Medulla oblongata (tissue), 1 donor: ENCODE measurements around the gene FBXO47.

ENCODE experiments used
- DNase-seq: peaks from one replicate; pipeline ENCODE4 v3.0.0-alpha.2; 2015; ENCODE audit errors: extremely low spot score

FBXO47 gene

GRCh38 chr17:38967290-38967738, at the start of gene FBXO47:
TSS of gene FBXO47 (minus strand) at chr17:38967403. CDS start at chr17:38963025, 4,378 bp downstream.
- DNase-seq = peak; percentile 94

GRCh38 chr17:39016193-39017153, 49.3 kb upstream of the FBXO47 start:
- no peak for DNase-seq

DNA sequence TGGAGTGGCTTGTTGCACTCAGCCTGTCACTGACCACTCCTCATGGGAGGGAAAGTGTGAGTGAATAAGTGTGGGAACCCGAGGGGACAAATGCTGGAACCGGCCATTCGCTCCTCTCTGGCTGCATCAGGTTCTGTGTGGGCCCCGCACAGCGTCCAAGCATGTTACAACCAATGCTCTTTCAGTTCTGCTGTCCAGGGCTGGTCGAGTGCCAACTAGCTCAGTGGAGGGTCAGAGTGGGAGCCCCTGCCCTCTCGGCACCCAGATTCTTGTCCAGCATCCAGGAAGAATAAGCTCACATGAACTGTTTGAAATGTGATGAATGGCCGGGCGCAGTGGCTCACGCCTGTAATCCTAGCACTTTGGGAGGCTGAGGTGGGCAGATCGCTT, 48.3 kb upstream of the FBXO47 start:
- DNase-seq = no peak

DNA sequence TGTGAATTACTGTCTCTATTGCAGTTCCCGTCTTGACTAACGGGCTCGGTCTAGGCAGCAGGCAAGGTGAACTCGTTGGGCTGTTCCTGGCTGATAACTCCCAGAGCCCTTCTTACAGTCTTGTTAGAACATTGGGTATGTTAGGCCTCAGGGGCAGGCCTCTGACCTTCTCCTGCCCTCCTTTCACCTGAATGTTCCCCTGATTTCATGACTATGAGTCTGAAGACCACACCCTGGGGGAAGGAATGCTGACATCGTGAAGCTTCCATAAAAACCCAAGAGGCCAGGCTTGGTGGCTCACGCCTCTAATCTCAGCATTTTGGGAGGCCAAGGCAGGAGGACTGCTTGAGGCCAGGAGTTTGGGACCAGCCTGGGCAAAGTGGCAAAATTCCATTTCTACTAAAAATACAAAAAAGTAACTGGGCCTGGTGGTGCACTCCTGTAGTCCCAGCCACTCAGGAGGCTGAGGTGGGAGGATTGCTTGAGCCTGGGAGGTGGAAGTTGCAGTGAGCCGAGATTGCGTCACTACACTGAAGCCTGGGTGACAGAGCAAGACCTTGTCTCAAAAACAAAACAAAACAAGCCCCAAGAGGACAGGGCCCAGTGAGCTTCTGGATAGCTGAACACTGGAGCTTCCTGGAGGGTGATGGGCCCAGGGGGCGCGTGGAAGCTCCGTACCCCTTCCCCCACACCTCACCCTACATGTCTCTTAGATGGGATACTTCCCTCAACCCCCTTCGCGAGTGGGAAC, 47.8 kb upstream of the FBXO47 start:
- DNase-seq = no peak

- no peak for DNase-seq
Observed at GRCh38 chr17:39014044-39014794, 47.0 kb upstream of the FBXO47 start.

- no peak for DNase-seq
Observed at GRCh38 chr17:39012725-39013124, 45.5 kb upstream of the FBXO47 start.

DNA sequence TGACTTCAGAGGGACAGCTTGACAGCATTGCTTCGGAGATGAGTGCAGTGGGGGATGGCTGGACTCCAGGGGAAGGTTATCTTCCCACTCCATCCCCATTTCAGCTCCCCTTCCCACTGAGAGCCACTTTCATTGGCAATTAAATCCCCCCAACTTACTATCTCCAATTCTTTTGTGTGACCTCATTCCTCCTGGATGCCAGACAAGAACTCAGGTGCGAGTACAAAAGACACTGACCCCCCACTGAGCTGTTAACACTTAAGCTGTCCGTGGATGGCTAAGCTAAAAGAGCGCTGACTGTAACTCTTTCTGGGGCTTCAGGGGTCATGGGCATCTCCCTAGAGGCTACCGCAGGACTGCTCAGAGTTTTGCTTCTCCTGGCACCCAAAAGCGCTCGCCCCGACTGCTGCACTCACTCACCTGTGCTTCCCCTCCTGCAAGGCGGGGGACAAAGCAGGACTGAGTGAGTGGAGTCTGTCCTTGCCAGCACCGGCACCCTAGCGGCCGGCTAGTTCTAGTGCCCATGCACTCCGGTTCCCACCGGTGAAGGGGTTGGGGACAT, 44.8 kb upstream of the FBXO47 start:
- no peak for DNase-seq

DNA sequence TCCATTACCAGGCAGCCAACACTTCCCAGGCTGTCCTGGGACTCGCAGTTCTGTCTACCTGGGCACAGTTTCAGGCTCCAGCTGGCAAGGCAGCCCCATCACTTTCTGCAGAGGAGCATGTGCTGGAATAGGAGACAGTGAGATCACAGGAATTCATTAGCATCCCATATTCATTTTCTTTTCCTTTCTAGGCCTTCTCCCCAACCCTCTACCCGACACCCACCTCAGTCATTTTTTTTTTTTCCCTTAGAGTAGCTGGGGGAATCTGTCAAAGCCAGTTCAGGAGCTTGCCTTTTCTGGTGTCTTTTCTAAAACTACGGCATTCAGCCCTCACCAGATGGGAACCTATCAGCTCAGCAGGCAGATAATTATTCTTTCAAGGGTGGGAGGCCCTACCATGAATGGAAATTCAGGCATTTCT, 42.4 kb upstream of the FBXO47 start:
- DNase-seq = no peak

GRCh38 chr17:39008633-39009032, 41.4 kb upstream of the FBXO47 start:
- no peak for DNase-seq

- DNase-seq = peak; percentile 42
Observed at GRCh38 chr17:39002991-39003715, 36.0 kb upstream of the FBXO47 start.

GRCh38 chr17:39001703-39002637, 34.8 kb upstream of the FBXO47 start:
- no peak for DNase-seq

DNA sequence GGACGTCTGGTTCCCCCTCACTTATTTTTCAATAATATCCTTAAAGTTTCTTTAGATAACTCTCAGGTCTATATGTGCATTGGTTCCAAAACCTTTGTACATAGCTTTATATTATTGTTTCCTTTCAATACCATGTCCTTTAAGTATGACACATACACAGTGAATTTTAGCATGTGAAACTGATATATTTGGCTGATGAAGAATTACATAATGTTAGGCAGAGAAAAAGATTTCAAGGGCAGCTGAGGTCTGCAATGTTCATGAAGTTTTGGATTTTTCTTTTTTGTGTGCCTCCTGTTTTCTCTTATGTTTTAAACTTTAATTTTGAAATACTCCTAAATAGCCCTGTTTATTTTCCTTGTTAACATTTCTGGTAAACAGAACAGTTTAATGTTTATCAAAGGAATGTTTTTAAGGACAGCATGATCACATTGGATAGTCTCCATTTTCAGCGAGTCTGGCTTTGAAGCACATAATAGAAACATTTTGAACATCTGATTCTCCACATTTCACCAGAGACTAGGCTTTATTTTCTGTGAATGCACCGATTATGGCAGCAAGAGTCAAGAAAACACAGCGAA, 32.9 kb upstream of the FBXO47 start:
- peak; percentile 7 for DNase-seq

DNA sequence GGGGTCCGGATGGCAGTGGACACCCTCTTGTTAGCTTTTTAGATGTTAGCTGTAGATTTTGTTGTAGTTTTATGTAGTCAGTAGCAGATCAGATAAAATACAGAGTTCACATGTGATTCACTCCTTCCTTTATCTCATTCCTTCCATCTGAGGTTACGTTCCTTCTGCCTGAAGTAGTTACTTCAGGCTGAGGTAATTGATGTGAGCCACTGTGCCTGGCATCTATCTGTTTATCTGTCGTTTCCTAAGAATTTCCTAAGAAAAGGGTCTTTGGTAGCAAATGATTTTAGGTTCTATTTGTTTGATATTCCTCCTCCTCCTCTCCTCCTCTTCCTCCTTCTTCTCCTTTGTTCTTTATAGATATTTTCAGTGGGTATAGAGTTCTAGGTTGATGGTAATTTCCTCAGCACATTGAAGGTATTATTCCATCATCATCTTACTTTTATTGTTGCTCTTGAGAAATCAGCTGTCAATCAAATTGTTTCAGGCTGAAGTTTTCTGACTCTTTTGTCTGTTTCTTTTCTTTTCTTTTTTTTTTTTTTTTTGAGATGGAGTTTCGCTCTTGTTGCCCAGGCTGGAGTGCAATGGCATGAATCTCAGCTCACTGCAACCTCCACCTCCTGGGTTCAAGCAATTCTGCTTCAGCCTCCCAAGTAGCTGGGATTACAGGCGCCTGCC, 29.6 kb upstream of the FBXO47 start:
- no peak for DNase-seq

- no peak for DNase-seq
Observed at GRCh38 chr17:38994026-38994425, 26.8 kb upstream of the FBXO47 start.

- no peak for DNase-seq
Observed at GRCh38 chr17:38984666-38985065, 17.5 kb upstream of the FBXO47 start.

DNA sequence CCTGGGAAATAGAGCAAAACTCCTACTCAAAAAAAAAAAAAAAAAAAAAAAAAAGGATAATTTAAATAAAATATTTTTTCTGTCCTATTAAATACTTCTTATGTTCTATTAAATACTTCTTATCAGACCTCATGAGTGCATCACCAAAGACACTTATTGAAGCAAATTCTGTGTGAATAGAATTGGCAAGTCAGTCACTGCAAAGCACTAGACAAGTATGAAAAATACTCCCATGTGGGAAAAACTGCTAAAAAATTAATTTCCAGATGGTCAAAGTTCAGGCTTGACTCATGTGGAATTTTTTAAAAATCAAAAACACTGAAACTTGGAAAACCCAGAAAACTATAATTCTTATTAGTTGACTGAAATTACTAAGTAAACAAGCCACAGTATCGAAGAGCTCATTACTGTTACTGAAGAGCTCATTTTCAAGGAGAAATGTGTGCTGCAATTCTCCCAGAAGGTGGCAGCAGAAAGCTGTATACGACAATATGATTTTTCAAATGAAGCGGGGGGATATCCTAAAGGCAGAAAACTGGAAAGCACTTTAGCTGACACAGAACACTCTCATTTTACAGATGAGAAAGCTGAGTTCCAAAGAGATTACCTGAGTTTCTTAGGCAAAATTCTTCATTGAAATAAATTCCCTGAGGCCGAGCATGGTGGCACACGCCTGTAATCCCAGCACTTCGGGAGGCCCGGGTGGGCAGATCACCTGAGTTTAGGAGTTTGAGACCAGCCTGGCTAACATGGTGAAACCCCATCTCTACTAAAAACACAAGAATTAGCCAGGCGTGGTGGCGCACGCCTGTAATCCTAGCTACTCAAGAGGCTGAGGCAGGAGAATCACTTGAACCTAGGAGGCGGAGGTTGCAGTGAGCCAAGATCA, 15.9 kb upstream of the FBXO47 start:
- DNase-seq = peak; percentile 76

GRCh38 chr17:38981636-38982035, 14.4 kb upstream of the FBXO47 start:
- no peak for DNase-seq
